ENCODE data around the gene NTN1.
"Not testable (repeated sequence)": the region's sequence is repeated elsewhere in the genome, so short reads cannot be mapped to it uniquely, and the experiment has no call there.

The NTN1 gene

GRCh38 chr17:9087921-9088320 lies 66.6 kb downstream of the NTN1 start:
- DNase-seq (ENCODE audit: low read depth in 2 of 2): no peak

DNA sequence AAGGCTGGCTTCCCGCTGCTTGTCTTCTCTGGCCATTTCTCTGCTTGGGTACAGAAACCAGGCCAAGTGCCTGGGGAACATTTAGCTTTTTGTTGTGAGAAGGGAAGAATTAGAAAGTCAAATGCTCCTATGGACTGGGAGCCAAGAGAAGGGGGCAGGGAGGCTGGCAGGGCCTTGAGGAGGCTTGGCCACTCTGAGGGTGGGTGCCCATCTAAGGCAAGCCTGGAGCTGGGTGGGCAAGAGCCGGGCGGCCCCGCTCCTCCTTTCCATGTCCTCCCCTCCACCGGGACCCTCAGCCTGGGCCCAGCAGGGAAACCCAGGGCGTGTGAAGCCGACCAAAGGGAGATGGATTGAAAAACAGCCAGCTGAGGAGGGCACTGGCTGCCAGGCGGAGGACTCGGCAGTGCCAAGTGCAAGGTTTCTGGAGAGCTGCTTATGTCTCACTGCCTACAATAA lies 69.4 kb downstream of the NTN1 start:
- DNase-seq (ENCODE audit: low read depth in 2 of 2): no peak

DNA sequence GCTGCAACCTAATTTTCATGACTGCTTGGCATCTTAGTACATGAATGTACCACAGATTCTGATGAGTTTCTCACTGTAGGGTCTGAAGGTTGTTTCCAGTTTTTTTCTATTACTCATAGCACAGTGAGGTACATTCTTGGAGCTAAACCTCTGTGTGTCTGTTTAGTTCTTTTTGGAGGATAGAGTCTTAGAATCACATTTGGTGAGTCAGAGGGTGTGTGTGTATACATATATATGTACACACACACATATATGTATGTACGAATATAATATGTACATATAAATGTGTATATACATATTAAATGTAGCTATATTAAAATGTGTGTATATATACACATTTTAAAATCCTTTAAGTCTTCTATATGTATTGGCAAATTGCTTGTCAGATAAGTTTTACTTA lies 72.9 kb downstream of the NTN1 start:
- DNase-seq (ENCODE audit: low read depth in 2 of 2): no peak

- no peak for DNase-seq (ENCODE audit: low read depth in 2 of 2)
These were observed 74.1 kb downstream of the NTN1 start for GRCh38 chr17:9095390-9095789.

DNA sequence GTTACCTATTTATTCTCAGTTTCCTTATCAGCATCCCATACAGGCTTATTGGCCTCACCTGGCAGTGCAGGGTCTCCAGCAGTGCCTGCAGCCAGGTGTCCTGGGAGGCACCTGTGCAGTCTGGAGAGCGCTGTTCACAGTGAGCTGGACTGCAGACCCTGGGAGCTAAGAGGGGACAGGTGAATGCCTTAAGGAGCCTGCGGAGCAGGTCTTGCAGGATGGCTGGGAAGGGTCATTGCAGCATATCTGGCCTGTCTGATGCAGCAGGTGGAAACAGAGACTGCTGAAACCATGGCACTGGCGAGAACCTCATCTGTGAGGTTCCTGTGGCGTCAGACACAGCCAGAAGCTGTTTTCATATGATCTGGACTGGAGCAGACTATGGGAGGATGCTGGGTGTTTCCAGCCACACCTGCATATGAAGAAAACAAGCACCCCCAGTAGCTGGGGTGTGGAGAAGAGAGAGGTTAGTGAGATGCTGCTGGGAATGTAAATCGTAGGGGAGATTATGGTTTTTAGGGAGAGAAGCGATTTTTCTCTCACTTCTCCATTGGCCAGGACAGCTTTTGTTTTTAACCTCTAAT lies 77.0 kb downstream of the NTN1 start:
- DNase-seq (ENCODE audit: low read depth in 2 of 2): no peak

GRCh38 chr17:9101356-9101755 lies 80.0 kb downstream of the NTN1 start:
- DNase-seq (ENCODE audit: low read depth in 2 of 2): no peak

DNA sequence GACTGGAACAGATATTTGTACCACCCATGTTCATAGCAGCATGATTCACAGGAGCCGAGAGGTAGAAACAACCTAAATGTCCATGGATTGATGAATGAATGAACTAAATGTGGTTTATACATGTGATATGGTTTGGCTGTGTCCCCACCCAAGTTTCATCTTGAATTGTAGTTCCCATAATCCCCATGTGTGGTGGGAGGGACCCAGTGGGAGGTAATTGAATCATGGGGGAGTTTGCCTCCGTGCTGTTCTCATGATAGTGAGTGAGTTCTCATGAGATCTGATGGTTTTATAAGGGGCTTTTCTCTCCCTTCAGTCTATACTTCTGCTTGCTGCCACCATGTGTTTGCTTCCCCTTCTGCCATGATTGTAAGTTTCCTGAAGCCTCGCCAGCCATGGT lies 81.9 kb downstream of the NTN1 start:
- DNase-seq (ENCODE audit: low read depth in 2 of 2): not testable (repeated sequence)

DNA sequence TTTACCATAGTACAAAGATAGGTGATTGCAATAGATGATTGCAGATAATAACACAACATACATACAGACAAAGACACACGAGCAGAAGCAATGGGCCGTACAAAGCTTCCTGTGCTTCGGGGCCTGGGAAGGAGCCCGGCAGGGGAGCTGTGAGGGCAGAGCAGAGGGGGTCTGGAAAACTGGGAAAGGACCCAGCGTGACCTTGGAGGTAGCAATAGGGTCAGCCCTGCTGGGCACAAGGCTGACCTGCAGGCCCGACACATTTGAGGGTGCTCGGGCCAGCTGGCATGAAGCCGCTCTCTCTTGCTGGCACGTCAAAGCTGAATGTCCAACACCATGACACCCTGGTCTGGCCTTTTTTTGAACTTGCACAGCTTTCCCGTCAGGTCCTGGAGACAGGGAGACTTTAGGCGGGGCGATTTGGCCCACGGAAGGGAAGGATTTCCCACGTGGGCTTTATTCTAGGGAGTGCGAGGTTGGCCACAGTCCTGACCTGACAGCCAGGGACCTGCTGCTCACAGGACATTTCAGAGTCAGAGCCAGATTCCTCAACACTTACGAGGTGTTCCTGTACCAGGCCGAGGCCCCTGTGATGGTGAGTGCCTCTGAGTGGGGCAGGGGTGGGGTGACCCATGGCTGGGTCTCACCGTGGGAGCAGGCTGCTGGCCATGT lies 83.2 kb downstream of the NTN1 start:
- no peak for DNase-seq (ENCODE audit: low read depth in 2 of 2)

DNA sequence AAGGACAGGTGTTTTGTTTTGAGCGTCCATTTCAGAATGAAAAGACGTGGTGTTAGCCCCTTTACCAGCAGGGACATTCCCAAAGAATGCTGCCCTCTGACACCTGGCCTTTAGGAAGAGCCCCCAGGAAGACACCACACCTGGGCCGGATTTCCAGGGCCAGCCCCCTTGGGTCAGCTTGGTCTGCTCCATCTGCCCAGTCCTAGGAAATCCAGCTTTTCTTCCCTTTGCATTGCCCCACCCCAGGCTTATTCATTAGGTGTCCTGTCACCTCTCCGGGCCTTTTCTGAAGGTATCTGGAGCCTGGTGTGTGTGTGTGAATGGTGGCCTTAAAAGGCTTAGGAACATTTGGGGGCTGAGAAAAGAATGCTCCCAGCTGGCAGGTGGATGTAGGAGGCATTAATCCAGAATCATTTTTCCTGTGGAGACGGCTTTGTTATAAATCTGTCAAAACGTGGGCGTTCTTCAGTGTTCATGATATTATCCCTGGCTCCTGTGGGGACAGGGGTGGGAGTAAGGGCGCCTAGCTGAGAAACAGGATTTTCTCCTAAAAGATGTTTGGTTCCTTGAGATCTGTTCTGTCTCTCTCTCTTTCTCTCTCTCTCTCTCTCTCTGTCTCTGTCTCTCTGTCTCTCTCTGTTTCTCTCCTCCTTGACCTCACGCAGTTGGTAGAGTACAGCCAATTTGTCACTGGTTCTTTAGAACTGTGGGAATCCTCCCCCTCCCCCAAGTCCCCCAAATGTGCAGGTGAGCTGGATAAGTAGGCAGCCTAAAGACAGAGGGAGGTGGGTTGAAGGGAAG lies 84.0 kb downstream of the NTN1 start:
- no peak for DNase-seq (ENCODE audit: low read depth in 2 of 2)

DNA sequence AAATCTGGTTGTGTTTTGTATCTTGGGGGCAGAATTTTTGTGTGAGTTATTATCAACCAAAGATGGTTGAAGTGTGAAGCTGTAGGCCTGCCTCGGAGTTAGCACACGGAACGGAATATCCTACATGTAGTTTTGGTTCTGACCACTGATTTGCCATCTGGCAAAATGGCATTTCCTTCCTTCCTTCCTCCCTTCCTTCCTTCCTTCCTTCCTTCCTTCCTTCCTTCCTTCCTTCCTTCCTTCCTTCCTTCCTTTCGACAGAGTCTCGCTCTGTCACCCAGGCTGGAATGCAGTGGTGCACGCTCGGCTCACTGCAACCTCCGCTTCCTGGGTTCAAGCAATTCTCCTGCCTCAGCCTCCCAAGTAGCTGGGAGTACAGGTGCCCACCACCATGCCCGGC lies 85.0 kb downstream of the NTN1 start:
- DNase-seq (ENCODE audit: low read depth in 2 of 2): not testable (repeated sequence)

DNA sequence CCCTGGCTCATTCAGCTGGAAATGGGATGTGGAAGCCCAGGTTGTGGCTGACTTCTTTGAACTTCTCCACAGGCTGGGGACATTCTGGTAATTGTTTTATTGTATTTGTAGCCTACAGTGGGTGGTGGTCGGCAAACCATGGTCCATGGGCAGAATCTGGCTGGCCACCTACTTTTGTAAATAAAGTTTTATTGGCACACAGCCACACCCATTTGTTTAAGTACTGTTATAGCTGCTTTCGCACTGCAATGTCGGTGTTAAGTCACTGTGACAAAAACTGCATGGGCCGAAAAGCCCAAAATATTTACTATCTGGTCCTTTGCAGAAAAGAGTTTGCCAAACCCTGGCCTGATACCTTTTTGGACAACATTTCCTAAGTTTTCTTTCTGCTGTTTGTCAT lies 86.2 kb downstream of the NTN1 start:
- no peak for DNase-seq (ENCODE audit: low read depth in 2 of 2)

DNA sequence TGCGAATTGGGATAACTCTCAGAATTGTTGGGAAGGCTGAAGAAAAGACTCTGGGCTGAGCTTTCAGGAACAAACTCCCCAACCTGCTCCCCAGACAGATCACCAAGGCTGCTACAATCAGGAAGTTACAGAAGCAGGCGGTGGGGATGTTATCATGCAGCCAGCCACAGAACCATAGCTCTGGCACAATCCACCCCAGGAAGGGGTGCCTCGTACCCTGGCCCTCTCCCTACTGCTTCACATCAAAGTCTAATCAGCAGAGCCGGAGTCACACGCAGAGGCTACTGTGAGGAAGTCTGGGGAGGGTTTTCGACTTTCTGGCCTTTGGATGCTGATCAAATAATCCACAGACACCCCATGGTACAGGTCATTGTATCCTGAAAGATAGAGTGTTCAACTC lies 86.8 kb downstream of the NTN1 start:
- DNase-seq (ENCODE audit: low read depth in 2 of 2): no peak

GRCh38 chr17:9109933-9110332 lies 88.6 kb downstream of the NTN1 start:
- DNase-seq (ENCODE audit: low read depth in 2 of 2): no peak

GRCh38 chr17:9110501-9110900 lies 89.2 kb downstream of the NTN1 start:
- DNase-seq (ENCODE audit: low read depth in 2 of 2): no peak

GRCh38 chr17:9115214-9116191 lies 94.2 kb downstream of the NTN1 start:
- peak; percentile 5 to 36 for DNase-seq (ENCODE audit: low read depth in 2 of 2)

- DNase-seq (ENCODE audit: low read depth in 2 of 2): no peak
These were observed 95.1 kb downstream of the NTN1 start for GRCh38 chr17:9116311-9116835.

GRCh38 chr17:9116861-9117568 lies 95.7 kb downstream of the NTN1 start:
- DNase-seq (ENCODE audit: low read depth in 2 of 2): no peak

DNA sequence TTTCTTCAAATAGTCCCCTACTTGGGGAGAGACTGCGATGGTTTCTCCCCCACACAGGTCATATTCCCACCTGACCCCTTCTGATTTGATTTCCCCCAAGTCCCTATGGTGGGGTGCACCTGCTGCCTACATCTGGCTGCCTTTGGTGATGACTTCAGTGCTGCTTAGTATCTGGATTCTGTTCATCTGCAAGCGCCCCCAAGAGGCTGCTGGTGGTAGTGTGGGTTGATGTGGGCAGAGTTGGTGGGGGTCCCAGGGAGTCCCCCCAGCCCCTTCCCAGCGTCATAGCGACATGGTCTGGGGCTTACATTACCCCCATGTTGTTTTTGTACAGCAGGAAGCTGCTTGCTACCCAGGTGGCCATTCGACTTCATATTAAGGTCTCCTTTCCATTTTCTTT lies 99.2 kb downstream of the NTN1 start:
- DNase-seq (ENCODE audit: low read depth in 2 of 2): no peak

DNA sequence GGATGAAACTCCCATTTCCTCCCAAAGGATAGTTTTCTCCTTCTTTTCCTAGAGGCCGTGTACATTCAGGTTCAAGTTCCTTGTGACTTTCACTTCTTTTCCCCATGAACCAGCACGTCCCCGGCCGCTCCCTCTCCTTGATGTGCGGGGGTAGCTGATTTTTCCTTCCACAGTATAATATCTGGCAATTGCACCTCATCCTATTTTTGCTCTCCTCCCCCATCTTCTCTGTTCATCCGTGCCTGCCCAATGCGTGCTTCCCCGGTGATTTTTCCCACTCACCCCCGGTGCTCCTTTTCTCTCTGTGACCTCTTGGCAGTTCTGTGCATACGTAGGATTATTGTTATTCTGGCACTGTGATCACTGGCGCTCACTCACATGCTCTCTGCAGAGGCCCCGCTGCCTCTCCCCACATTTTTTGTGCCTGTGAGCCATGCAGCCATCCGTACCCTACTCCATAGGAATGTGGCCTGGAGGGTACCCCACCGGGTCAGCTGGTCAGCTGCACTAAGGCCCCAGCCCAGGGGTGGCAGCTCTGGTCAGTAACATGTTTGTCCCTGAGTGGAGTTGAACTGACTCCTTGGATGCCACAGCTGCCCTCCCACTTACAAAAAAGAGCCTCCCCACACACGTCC lies 100.0 kb downstream of the NTN1 start:
- DNase-seq (ENCODE audit: low read depth in 2 of 2): no peak
